Thyroid gland (tissue), 4 donors: ENCODE results near the gene ABCA13.

Experiments
- CTCF ChIP-seq, 6 experiments: fragments of 200-600 bp in 3 of 6; fragments of 450-650 bp in 3 of 6; sonication (generic) in 3 of 6; IDR thresholded peaks; one replicate each; pipeline ENCODE4 v1.5.1; 2016 to 2019; ENCODE audit warnings: antibody characterized with exemption in 6 of 6, mild to moderate bottlenecking in 2 of 6, inconsistent platforms in 1 of 6, moderate library complexity in 1 of 6
- POLR2A ChIP-seq, 2 donors: fragments of 450-650 bp; IDR thresholded peaks; one replicate each; pipeline ENCODE4 v1.6.1; 2017; ENCODE audit warnings: antibody characterized with exemption in 2 of 2, mild to moderate bottlenecking in 2 of 2, moderate library complexity in 1 of 2

GRCh38 chr7:48296966-48297365 lies 125.7 kb downstream of the ABCA13 start:
- TF ChIP-seq CTCF (IDR thresholded peaks at IDR 0.05), result no peak
- TF ChIP-seq POLR2A (IDR thresholded peaks at IDR 0.05), result no peak
